ENCODE data around the gene FBXO34.

GRCh38 chr14:55347748-55348147 is 76.5 kb downstream of the FBXO34 start:
- TF ChIP-seq CTCF (IDR thresholded peaks at IDR 0.05) (no peak), POLR2A (IDR thresholded peaks at IDR 0.05) (no peak)

Data from Peyer's patch (tissue), 4 donors.